ENCODE results near the gene MCC. TPM values are rescaled to one million over a fixed set of nuclear protein-coding genes. Genes with fewer than 3 reads are reported as not detected.

MCC gene
- total RNA-seq, 1 experiment from 2014 or later: 0.60 TPM

- POLR2A ChIA-PET (ENCODE audit: low non-redundant PET): no interaction called here
- Histone ChIP-seq H3K36me3 (ENCODE audit: insufficient read depth, low read length, poor library complexity, severe bottlenecking) (no peaks in the 10 kb centered on the region), H3K4me3 (ENCODE audit: low read depth, low read length, poor library complexity, severe bottlenecking) (no peak overlapping the region), H3K27ac (ENCODE audit: low read depth, low read length, poor library complexity, severe bottlenecking) (no peak overlapping the region), H3K4me1 (ENCODE audit: insufficient read depth, low read length, poor library complexity, severe bottlenecking) (no peaks in the 10 kb centered on the region), H3K9me3 (ENCODE audit: low read depth, low read length, poor library complexity, severe bottlenecking) (no peaks in the 10 kb centered on the region), H3K27me3 (replicated peaks; ENCODE audit: insufficient read depth, low read depth, low read length, poor library complexity) (no peaks in the 10 kb centered on the region)
- CTCF ChIA-PET: no interaction called here
- intact Hi-C loops (cut with micrococcal nuclease; ENCODE audit: unreplicated experiment): no loop called here
- TF ChIP-seq EZH2 (IDR thresholded peaks at IDR 0.05; ENCODE audit: borderline replicate concordance, low read depth, low read length, poor library complexity, severe bottlenecking): no peak
- TF ChIP-seq, protein P1, sequence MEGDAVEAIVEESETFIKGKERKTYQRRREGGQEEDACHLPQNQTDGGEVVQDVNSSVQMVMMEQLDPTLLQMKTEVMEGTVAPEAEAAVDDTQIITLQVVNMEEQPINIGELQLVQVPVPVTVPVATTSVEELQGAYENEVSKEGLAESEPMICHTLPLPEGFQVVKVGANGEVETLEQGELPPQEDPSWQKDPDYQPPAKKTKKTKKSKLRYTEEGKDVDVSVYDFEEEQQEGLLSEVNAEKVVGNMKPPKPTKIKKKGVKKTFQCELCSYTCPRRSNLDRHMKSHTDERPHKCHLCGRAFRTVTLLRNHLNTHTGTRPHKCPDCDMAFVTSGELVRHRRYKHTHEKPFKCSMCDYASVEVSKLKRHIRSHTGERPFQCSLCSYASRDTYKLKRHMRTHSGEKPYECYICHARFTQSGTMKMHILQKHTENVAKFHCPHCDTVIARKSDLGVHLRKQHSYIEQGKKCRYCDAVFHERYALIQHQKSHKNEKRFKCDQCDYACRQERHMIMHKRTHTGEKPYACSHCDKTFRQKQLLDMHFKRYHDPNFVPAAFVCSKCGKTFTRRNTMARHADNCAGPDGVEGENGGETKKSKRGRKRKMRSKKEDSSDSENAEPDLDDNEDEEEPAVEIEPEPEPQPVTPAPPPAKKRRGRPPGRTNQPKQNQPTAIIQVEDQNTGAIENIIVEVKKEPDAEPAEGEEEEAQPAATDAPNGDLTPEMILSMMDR (conservative IDR thresholded peaks at IDR 0.05; ENCODE audit: low read depth, low read length): no peak
- DNase-seq (ENCODE audit: low spot score): no peak
- BruUV-seq (replicated peaks): no TSS peak
Observed at GRCh38 chr5:113115956-113116355, 372.3 kb downstream of the MCC start.

- H3K9me3 ChIP-seq (ENCODE audit: low read depth, low read length, poor library complexity, severe bottlenecking): no peaks in the 10 kb centered on the region
- ChIA-PET CTCF (no interaction called here), POLR2A (ENCODE audit: low non-redundant PET) (no interaction called here)
- no TSS peak for BruUV-seq (replicated peaks)
- no peak overlapping the region for H3K27ac ChIP-seq (ENCODE audit: low read depth, low read length, poor library complexity, severe bottlenecking)
- H3K4me1 ChIP-seq (ENCODE audit: insufficient read depth, low read length, poor library complexity, severe bottlenecking): no peaks in the 10 kb centered on the region
- no peak for DNase-seq (ENCODE audit: low spot score)
- no peak overlapping the region for H3K4me3 ChIP-seq (ENCODE audit: low read depth, low read length, poor library complexity, severe bottlenecking)
- TF ChIP-seq, protein P1 (conservative IDR thresholded peaks at IDR 0.05; ENCODE audit: low read depth, low read length): no peak
- intact Hi-C loops (cut with micrococcal nuclease; ENCODE audit: unreplicated experiment): no loop called here
- H3K27me3 ChIP-seq (replicated peaks; ENCODE audit: insufficient read depth, low read depth, low read length, poor library complexity): no peaks in the 10 kb centered on the region
- no peaks in the 10 kb centered on the region for H3K36me3 ChIP-seq (ENCODE audit: insufficient read depth, low read length, poor library complexity, severe bottlenecking)
Observed at GRCh38 chr5:113115061-113115460, 373.2 kb downstream of the MCC start.

- Histone ChIP-seq H3K27ac (ENCODE audit: low read depth, low read length, poor library complexity, severe bottlenecking) (no peak overlapping the region), H3K36me3 (ENCODE audit: insufficient read depth, low read length, poor library complexity, severe bottlenecking) (no peaks in the 10 kb centered on the region), H3K9me3 (ENCODE audit: low read depth, low read length, poor library complexity, severe bottlenecking) (no peaks in the 10 kb centered on the region), H3K27me3 (replicated peaks; ENCODE audit: insufficient read depth, low read depth, low read length, poor library complexity) (no peaks in the 10 kb centered on the region), H3K4me1 (ENCODE audit: insufficient read depth, low read length, poor library complexity, severe bottlenecking) (no peaks in the 10 kb centered on the region), H3K4me3 (ENCODE audit: low read depth, low read length, poor library complexity, severe bottlenecking) (no peak overlapping the region)
- TF ChIP-seq, protein P1 (conservative IDR thresholded peaks at IDR 0.05; ENCODE audit: low read depth, low read length): no peak
- no peak for TF ChIP-seq EZH2 (IDR thresholded peaks at IDR 0.05; ENCODE audit: borderline replicate concordance, low read depth, low read length, poor library complexity, severe bottlenecking)
- no TSS peak for BruUV-seq (replicated peaks)
- DNase-seq (ENCODE audit: low spot score): no peak
- POLR2A ChIA-PET (ENCODE audit: low non-redundant PET): no interaction called here
- intact Hi-C loops (cut with micrococcal nuclease; ENCODE audit: unreplicated experiment): no loop called here
- CTCF ChIA-PET: no interaction called here
Observed at GRCh38 chr5:113114559-113114958, 373.7 kb downstream of the MCC start.

All from A673 (cell line).